HepG2 (cell line): Measurements from ENCODE around the gene CEACAM16. TPM values are rescaled to one million over a fixed set of nuclear protein-coding genes. Genes with fewer than 3 reads are reported as not detected.

Source experiments
- ARID2 ChIP-seq: sonication (generic); formaldehyde crosslinking; IDR thresholded peaks from 2 replicates; pipeline ENCODE4 v1.8.1; 2022; ENCODE audit warnings: mild to moderate bottlenecking, missing genetic modification reagents, borderline replicate concordance
- DMAP1 ChIP-seq: IDR thresholded peaks from 2 replicates; pipeline ENCODE4 v1.6.1; 2016
- FOXP1 ChIP-seq, 2 experiments: fragments of 450-650 bp in 1 of 2; IDR thresholded peaks; 2 replicates each; pipeline ENCODE4 v1.6.1; 2017 to 2018; ENCODE audit warnings: antibody characterized with exemption in 1 of 2
- GPN1 ChIP-seq: sonication (generic); formaldehyde crosslinking; IDR thresholded peaks from 2 replicates; pipeline ENCODE4 v1.5.1; 2020; ENCODE audit warnings: missing genetic modification reagents, borderline replicate concordance
- GZF1 ChIP-seq: sonication (generic); formaldehyde crosslinking; IDR thresholded peaks from 2 replicates; pipeline ENCODE4 v1.5.1; 2020; ENCODE audit warnings: mild to moderate bottlenecking, missing genetic modification reagents
- MEIS2 ChIP-seq: sonication (generic); formaldehyde crosslinking; IDR thresholded peaks from 2 replicates; pipeline ENCODE4 v1.9.0; 2021; ENCODE audit warnings: mild to moderate bottlenecking, missing genetic modification reagents
- PHF5A ChIP-seq: IDR thresholded peaks from one replicate; pipeline ENCODE4 v1.6.1; 2018; ENCODE audit warnings: low read depth, missing genetic modification reagents; ENCODE audit not compliant: unreplicated experiment
- SMC3 ChIP-seq: IDR thresholded peaks from 2 replicates; pipeline ENCODE4 v1.6.1; 2011; ENCODE audit warnings: low read length, improper control_type of control experiment
- WIZ ChIP-seq: sonication (generic); formaldehyde crosslinking; IDR thresholded peaks from 2 replicates; pipeline ENCODE4 v1.5.1; 2020; ENCODE audit warnings: mild to moderate bottlenecking, missing genetic modification reagents
- XRCC5 ChIP-seq: fragments of 200-400 bp; formaldehyde crosslinking; optimal IDR thresholded peaks from 2 replicates; pipeline ENCODE3; 2017; ENCODE audit warnings: mild to moderate bottlenecking, low read length
- ZBTB38 ChIP-seq: sonication (generic); formaldehyde crosslinking; IDR thresholded peaks from 2 replicates; pipeline ENCODE4 v1.5.1; 2020; ENCODE audit warnings: mild to moderate bottlenecking, missing genetic modification reagents
- ZKSCAN1 ChIP-seq: fragments of 150-350 bp; IDR thresholded peaks from 2 replicates; pipeline ENCODE4 v1.6.1; 2014; ENCODE audit warnings: low read length
- ZMYM2 ChIP-seq: sonication (generic); formaldehyde crosslinking; IDR thresholded peaks from 2 replicates; pipeline ENCODE4 v1.8.0; 2022; ENCODE audit warnings: mild to moderate bottlenecking, missing genetic modification reagents
- ZNF329 ChIP-seq: sonication (generic); formaldehyde crosslinking; IDR thresholded peaks from 2 replicates; pipeline ENCODE4 v1.9.0; 2021; ENCODE audit warnings: low read depth, mild to moderate bottlenecking, missing genetic modification reagents
- ZNF451 ChIP-seq: sonication (generic); formaldehyde crosslinking; IDR thresholded peaks from 2 replicates; pipeline ENCODE4 v1.5.0; 2020; ENCODE audit warnings: mild to moderate bottlenecking, missing genetic modification reagents
- ZNF543 ChIP-seq: sonication (generic); formaldehyde crosslinking; IDR thresholded peaks from 2 replicates; pipeline ENCODE4 v1.4.0; 2020; ENCODE audit warnings: mild to moderate bottlenecking, missing genetic modification reagents
- ZNF546 ChIP-seq: sonication (generic); formaldehyde crosslinking; conservative IDR thresholded peaks from 2 replicates; pipeline ENCODE4 v1.8.1; 2023; ENCODE audit warnings: mild to moderate bottlenecking, missing genetic modification reagents
- ZNF563 ChIP-seq: sonication (generic); formaldehyde crosslinking; IDR thresholded peaks from 2 replicates; pipeline ENCODE4 v1.8.0; 2022; ENCODE audit warnings: mild to moderate bottlenecking, moderate library complexity, missing genetic modification reagents
- ZNF672 ChIP-seq: sonication (generic); formaldehyde crosslinking; IDR thresholded peaks from 2 replicates; pipeline ENCODE4 v1.8.1; 2022; ENCODE audit warnings: missing genetic modification reagents
- ZNF879 ChIP-seq: sonication (generic); formaldehyde crosslinking; IDR thresholded peaks from 2 replicates; pipeline ENCODE4 v1.8.1; 2023; ENCODE audit warnings: missing genetic modification reagents
- polyA plus RNA-seq, 8 experiments: library from polyadenylated mRNA; depleted of rRNA in 3 of 8; stranded (reverse) in 7 of 8; unstranded in 1 of 8; fragments of >200 nt; fragmentation: Illumina TruSeq in 4 of 8; extraction: Trizol in 4 of 8; gene quantifications; 2 replicates each; pipeline versions ENCODE4 v1.2.1 to v1.2.3, GENCODE V29; 2011 to 2016; ENCODE audit warnings: low read depth in 4 of 8, missing spikeins in 1 of 8, mixed read lengths in 1 of 8; ENCODE audit not compliant: insufficient read depth in 1 of 8
- total RNA-seq, 5 experiments: library from RNA; depleted of rRNA; stranded (reverse); fragments of >200 nt; fragmentation: Illumina TruSeq; extraction: Trizol; gene quantifications; 2 replicates each; pipeline ENCODE4 v1.2.3, GENCODE V29; 2016; ENCODE audit warnings: low read depth in 1 of 5
- TF ChIP-seq, protein P1 (sequence below): sonication (generic); formaldehyde crosslinking; IDR thresholded peaks from 2 replicates; pipeline ENCODE4 v1.8.0; 2022; ENCODE audit warnings: mild to moderate bottlenecking, missing genetic modification reagents, borderline replicate concordance
- TF ChIP-seq, protein P2 (sequence below): sonication (generic); formaldehyde crosslinking; IDR thresholded peaks from 2 replicates; pipeline ENCODE4 v1.9.0; 2021; ENCODE audit warnings: missing genetic modification reagents, borderline replicate concordance
- TF ChIP-seq, protein P3 (sequence below): sonication (generic); formaldehyde crosslinking; IDR thresholded peaks from 2 replicates; pipeline ENCODE4 v1.5.0; 2020; ENCODE audit warnings: mild to moderate bottlenecking, missing genetic modification reagents
- TF ChIP-seq, protein P4 (sequence below): sonication (generic); formaldehyde crosslinking; conservative IDR thresholded peaks from 2 replicates; pipeline ENCODE4 v1.5.0; 2020; ENCODE audit warnings: missing genetic modification reagents
- TF ChIP-seq, protein P5 (sequence below): sonication (generic); formaldehyde crosslinking; IDR thresholded peaks from 2 replicates; pipeline ENCODE4 v1.4.0; 2020; ENCODE audit warnings: missing genetic modification reagents

CEACAM16 gene
- total and polyA plus RNA-seq, 2 of the 13 experiments (the other 11 are each of a cell fraction or from before 2014, with no cell fraction given), result not detected

DNA sequence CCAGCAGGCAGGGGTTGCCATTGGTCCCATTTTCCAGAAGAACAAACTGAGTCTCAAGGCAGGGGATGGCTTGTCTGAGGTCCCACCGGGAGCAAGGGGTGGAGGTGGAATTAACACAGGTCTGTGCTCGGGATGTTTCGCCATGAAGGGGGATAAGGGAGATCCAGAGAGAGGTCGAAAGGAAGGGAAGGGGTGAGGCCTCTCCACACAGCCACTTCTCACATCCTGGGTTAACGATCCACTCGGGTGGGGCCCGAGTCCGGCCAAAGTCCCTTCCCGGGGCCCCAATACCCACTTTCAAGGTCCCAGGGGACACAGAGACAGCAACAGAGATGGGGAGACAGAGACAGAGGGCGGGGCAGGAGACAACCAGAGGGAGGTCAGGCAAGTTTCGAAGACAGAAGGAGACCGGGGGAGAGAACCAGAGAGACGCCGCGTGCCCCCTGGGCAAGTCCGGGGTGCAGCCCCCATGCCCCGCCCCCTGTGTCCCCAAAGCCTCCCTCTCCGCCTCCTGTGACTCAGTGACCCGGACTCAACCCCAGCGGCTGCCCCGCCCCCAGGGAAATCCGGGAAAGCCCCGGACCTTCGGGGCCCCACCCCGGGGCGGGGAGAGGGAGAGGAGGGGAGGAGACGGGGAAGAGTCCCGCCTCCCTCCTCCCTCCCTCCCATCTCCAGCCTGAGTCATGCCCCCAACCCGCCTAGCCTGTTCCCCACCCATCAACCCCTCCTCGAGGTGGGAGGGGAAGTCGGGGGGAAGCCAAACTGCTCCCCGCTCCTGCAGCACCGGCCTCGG is 48.2 kb downstream of the CEACAM16 start (continued):
- TF ChIP-seq, protein P1, sequence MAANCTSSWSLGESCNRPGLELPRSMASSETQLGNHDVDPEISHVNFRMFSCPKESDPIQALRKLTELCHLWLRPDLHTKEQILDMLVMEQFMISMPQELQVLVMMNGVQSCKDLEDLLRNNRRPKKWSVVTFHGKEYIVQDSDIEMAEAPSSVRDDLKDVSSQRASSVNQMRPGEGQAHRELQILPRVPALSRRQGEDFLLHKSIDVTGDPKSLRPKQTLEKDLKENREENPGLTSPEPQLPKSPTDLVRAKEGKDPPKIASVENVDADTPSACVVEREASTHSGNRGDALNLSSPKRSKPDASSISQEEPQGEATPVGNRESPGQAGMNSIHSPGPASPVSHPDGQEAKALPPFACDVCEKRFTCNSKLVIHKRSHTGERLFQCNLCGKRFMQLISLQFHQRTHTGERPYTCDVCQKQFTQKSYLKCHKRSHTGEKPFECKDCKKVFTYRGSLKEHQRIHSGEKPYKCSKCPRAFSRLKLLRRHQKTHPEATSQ, result 0 out of 2 replicates have a peak, but pooled peaks have one; percentile 29
- 0 out of 2 replicates have a peak, but pooled peaks have one; percentile 45 for TF ChIP-seq ZNF451 (CRISPR knock-in tag)
- TF ChIP-seq ZNF543 (CRISPR knock-in tag), result no peak
- TF ChIP-seq ZNF672 (CRISPR knock-in tag), result no peak
- TF ChIP-seq XRCC5, result no peak
- peak; percentile 43; the same call in 1 of the 2 replicates for TF ChIP-seq MEIS2 (CRISPR knock-in tag)
- no peak for TF ChIP-seq GZF1
- TF ChIP-seq ZKSCAN1, result no peak
- peak; percentile 77; the same call in 1 of the 2 replicates for TF ChIP-seq ZMYM2
- TF ChIP-seq GPN1 (CRISPR knock-in tag), result no peak
- 0 out of 2 replicates have a peak, but pooled peaks have one; percentile 35 for TF ChIP-seq ZNF563
- 0 out of 2 replicates have a peak, but pooled peaks have one; percentile 17 for TF ChIP-seq ZBTB38 (CRISPR knock-in tag)
- no peak for TF ChIP-seq DMAP1 (CRISPR knock-in tag)
- TF ChIP-seq, protein P2, sequence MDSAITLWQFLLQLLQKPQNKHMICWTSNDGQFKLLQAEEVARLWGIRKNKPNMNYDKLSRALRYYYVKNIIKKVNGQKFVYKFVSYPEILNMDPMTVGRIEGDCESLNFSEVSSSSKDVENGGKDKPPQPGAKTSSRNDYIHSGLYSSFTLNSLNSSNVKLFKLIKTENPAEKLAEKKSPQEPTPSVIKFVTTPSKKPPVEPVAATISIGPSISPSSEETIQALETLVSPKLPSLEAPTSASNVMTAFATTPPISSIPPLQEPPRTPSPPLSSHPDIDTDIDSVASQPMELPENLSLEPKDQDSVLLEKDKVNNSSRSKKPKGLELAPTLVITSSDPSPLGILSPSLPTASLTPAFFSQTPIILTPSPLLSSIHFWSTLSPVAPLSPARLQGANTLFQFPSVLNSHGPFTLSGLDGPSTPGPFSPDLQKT (CRISPR knock-in tag), result no peak
- no peak for TF ChIP-seq WIZ (CRISPR knock-in tag)
- TF ChIP-seq, protein P3, sequence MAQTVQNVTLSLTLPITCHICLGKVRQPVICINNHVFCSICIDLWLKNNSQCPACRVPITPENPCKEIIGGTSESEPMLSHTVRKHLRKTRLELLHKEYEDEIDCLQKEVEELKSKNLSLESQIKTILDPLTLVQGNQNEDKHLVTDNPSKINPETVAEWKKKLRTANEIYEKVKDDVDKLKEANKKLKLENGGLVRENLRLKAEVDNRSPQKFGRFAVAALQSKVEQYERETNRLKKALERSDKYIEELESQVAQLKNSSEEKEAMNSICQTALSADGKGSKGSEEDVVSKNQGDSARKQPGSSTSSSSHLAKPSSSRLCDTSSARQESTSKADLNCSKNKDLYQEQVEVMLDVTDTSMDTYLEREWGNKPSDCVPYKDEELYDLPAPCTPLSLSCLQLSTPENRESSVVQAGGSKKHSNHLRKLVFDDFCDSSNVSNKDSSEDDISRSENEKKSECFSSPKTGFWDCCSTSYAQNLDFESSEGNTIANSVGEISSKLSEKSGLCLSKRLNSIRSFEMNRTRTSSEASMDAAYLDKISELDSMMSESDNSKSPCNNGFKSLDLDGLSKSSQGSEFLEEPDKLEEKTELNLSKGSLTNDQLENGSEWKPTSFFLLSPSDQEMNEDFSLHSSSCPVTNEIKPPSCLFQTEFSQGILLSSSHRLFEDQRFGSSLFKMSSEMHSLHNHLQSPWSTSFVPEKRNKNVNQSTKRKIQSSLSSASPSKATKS (CRISPR knock-in tag), result no peak
- TF ChIP-seq ZNF546, result no peak
- no peak for TF ChIP-seq SMC3
- TF ChIP-seq ZNF329 (CRISPR knock-in tag), result no peak
- TF ChIP-seq, protein P4, sequence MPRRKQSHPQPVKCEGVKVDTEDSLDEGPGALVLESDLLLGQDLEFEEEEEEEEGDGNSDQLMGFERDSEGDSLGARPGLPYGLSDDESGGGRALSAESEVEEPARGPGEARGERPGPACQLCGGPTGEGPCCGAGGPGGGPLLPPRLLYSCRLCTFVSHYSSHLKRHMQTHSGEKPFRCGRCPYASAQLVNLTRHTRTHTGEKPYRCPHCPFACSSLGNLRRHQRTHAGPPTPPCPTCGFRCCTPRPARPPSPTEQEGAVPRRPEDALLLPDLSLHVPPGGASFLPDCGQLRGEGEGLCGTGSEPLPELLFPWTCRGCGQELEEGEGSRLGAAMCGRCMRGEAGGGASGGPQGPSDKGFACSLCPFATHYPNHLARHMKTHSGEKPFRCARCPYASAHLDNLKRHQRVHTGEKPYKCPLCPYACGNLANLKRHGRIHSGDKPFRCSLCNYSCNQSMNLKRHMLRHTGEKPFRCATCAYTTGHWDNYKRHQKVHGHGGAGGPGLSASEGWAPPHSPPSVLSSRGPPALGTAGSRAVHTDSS (CRISPR knock-in tag), result no peak
- TF ChIP-seq, protein P5, sequence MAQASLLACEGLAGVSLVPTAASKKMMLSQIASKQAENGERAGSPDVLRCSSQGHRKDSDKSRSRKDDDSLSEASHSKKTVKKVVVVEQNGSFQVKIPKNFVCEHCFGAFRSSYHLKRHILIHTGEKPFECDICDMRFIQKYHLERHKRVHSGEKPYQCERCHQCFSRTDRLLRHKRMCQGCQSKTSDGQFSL (CRISPR knock-in tag), result no peak
- TF ChIP-seq FOXP1 (IDR thresholded peaks at IDR 0.05), result no peak
- peak; percentile 9; the same call in 1 of the 2 replicates for TF ChIP-seq FOXP1 (CRISPR knock-in tag; IDR thresholded peaks at IDR 0.05)
- no peak for TF ChIP-seq ARID2 (CRISPR knock-in tag)
- TF ChIP-seq PHF5A (CRISPR knock-in tag), result no peak
- TF ChIP-seq ZNF879 (CRISPR knock-in tag), result no peak
